Calu3 (cell line): ENCODE results near the gene RFTN2. TPM values are rescaled to one million over a fixed set of nuclear protein-coding genes. Genes with fewer than 3 reads are reported as not detected.

ENCODE experiments used
- BruUV-seq: library from RNA; stranded (reverse); fragments of 400-500 nt; replicated peaks from 2 replicates; lab custom pipeline; 2021; lab: Mats Ljungman, UMichigan
- CTCF ChIA-PET: fragments of 300-600 bp; sonication (Branson Sonifier 250); formaldehyde crosslinking; loops from one replicate; lab custom pipeline; 2022; ENCODE audit warnings: antibody characterized with exemption; lab: Charles Lee
- DNase-seq: peaks from one replicate; pipeline ENCODE4 v3.0.0; 2022
- H3K27ac Mint-ChIP-seq: one replicate; pipeline ENCODE4 v1.8.0; 2022; ENCODE audit warnings: mixed read lengths; ENCODE audit not compliant: unreplicated experiment
- H3K27me3 Mint-ChIP-seq: one replicate; pipeline ENCODE4 v1.8.0; 2022; ENCODE audit warnings: mixed read lengths; ENCODE audit not compliant: unreplicated experiment
- H3K36me3 Mint-ChIP-seq: one replicate; pipeline ENCODE4 v1.8.0; 2022; ENCODE audit warnings: mild to moderate bottlenecking, moderate library complexity, mixed read lengths; ENCODE audit not compliant: insufficient read depth, unreplicated experiment
- H3K4me1 Mint-ChIP-seq: one replicate; pipeline ENCODE4 v1.8.0; 2022; ENCODE audit warnings: mild to moderate bottlenecking, low read depth, mixed read lengths; ENCODE audit not compliant: unreplicated experiment
- H3K4me3 Mint-ChIP-seq: one replicate; pipeline ENCODE4 v1.8.0; 2022; ENCODE audit warnings: mild to moderate bottlenecking, low read depth, moderate library complexity, mixed read lengths; ENCODE audit not compliant: unreplicated experiment
- H3K9me3 Mint-ChIP-seq: one replicate; pipeline ENCODE4 v1.8.0; 2022; ENCODE audit warnings: low read depth, mixed read lengths; ENCODE audit not compliant: unreplicated experiment
- intact Hi-C: fragments of 100-400 bp; cut with micrococcal nuclease; formaldehyde crosslinking; loops from one replicate; pipeline ENCODE4 v1.10.0; 2022; ENCODE audit not compliant: unreplicated experiment
- total RNA-seq: library from RNA; stranded (reverse); gene quantifications from 2 replicates; pipeline ENCODE4 v1.2.3, GENCODE V29; 2022
- TF ChIP-seq, protein P1 (sequence below): fragments of 200-600 bp; IDR thresholded peaks from one replicate; pipeline ENCODE4 v1.8.0; 2022; ENCODE audit warnings: antibody characterized with exemption; ENCODE audit not compliant: unreplicated experiment

Gene RFTN2
- total RNA-seq, 1 experiment from 2014 or later, result 0.05 TPM

DNA sequence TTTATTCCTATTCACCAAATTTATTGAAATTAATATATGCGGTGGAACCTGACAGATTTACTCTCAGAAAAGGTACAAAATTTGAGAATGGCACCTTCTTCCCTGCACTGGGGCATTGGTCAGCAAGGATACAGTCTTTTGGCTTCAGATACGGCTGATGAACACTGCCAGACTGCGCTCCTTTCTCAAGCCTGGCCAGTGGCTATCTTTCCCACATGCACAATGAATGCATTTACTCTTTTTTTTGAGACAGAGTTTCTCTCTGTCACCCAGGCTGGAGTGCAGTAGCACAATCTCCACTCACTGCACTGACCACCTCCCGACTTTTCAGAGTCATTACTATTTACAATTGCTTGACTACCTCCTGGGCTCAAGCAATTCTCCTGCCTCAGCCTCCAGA, 97.9 kb downstream of the RFTN2 start:
- Mint-ChIP-seq H3K36me3 (peaks cover 11% of the 10 kb centered on the region), H3K27ac (no peak overlapping the region), H3K4me3 (no peak overlapping the region), H3K4me1 (no peaks in the 10 kb centered on the region), H3K27me3 (no peaks in the 10 kb centered on the region), H3K9me3 (peaks cover 5% of the 10 kb centered on the region)
- intact Hi-C loops, result no loop called here
- no TSS peak for BruUV-seq
- CTCF ChIA-PET, result no interaction called here
- DNase-seq, result no peak
- TF ChIP-seq, protein P1, sequence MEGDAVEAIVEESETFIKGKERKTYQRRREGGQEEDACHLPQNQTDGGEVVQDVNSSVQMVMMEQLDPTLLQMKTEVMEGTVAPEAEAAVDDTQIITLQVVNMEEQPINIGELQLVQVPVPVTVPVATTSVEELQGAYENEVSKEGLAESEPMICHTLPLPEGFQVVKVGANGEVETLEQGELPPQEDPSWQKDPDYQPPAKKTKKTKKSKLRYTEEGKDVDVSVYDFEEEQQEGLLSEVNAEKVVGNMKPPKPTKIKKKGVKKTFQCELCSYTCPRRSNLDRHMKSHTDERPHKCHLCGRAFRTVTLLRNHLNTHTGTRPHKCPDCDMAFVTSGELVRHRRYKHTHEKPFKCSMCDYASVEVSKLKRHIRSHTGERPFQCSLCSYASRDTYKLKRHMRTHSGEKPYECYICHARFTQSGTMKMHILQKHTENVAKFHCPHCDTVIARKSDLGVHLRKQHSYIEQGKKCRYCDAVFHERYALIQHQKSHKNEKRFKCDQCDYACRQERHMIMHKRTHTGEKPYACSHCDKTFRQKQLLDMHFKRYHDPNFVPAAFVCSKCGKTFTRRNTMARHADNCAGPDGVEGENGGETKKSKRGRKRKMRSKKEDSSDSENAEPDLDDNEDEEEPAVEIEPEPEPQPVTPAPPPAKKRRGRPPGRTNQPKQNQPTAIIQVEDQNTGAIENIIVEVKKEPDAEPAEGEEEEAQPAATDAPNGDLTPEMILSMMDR, result no peak

DNA sequence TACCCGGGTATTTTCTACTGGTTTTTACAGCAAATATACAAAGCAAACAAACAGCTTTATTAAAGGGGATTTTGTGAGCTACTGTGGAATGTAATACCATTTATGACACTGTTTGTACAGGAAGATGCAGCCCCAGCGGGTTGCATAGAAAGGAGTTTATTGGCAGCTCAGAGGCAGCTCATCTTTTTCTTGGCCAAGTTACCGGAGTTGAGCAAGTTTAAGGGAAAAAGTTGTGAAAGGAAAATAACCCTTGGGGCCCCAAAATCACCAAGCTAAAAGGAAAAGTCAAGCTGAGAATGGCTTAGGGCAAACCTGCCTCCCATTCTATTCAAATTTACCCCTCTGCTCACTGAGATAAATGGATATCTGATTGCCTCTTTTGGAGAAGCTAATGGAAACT, 98.8 kb downstream of the RFTN2 start:
- no peaks in the 10 kb centered on the region for H3K4me1 Mint-ChIP-seq
- intact Hi-C loops, result no loop called here
- BruUV-seq, result no TSS peak
- CTCF ChIA-PET, result interaction anchor here (0.6 to 0.9 kb wide), 2 partner anchors 23 to 562 kb away, joined by 3 to 5 read pairs; no protein-coding TSS in a partner anchor
- H3K27me3 Mint-ChIP-seq, result no peaks in the 10 kb centered on the region
- no peak overlapping the region for H3K4me3 Mint-ChIP-seq
- H3K27ac Mint-ChIP-seq, result no peak overlapping the region
- H3K9me3 Mint-ChIP-seq, result peaks cover 5% of the 10 kb centered on the region
- H3K36me3 Mint-ChIP-seq, result peaks cover 17% of the 10 kb centered on the region
- TF ChIP-seq, protein P1, result no peak
- no peak for DNase-seq

DNA sequence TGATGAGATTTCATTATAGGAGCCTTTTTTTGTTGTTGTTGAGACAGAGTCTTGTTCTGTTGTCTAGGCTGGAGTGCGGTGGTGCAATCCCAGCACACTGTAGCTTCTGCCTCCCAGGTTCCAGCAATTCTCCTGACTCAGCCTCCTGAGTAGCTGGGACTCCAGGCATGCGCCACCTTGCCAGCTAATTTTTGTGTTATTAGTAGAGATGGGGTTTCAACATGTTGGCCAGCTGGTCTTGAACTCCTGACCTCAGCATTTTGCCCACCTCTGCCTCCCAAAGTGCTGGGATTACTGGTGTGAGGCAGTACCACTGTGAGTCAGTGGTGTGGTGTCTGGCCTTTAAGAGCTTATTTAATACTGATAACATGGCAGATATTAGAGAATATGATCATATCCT, 99.4 kb downstream of the RFTN2 start:
- BruUV-seq, result no TSS peak
- intact Hi-C loops, result no loop called here
- no peaks in the 10 kb centered on the region for H3K4me1 Mint-ChIP-seq
- TF ChIP-seq, protein P1, result no peak
- no peak for DNase-seq
- H3K4me3 Mint-ChIP-seq, result no peak overlapping the region
- peaks cover 20% of the 10 kb centered on the region for H3K36me3 Mint-ChIP-seq
- CTCF ChIA-PET, result interaction anchor here (0.9 kb wide), 1 partner anchor 24 kb away, joined by 3 read pairs; no protein-coding TSS in a partner anchor
- H3K27me3 Mint-ChIP-seq, result no peaks in the 10 kb centered on the region
- peaks cover 5% of the 10 kb centered on the region for H3K9me3 Mint-ChIP-seq
- H3K27ac Mint-ChIP-seq, result no peak overlapping the region

DNA sequence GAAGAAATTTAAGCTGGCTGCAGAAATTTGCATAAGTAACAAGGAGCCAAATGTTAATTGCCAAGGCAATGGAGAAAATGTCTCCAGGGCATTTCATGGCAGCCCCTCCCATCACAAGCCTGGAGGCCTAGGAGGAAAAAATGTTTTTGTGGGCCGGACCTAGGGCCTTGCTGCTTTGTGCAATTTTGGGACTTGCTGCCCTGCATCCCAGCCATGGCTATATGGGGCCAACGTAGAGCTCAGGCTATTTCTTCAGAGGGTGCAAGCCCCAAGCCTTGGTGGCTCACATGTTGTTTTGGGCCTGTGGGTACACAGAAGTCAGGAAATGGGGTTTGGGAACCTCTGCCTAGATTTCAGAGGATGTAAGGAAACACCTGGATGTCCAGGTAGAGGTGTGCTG, 101.8 kb downstream of the RFTN2 start:
- Mint-ChIP-seq H3K27ac (no peak overlapping the region), H3K27me3 (no peaks in the 10 kb centered on the region), H3K36me3 (peaks cover 20% of the 10 kb centered on the region), H3K4me3 (no peak overlapping the region), H3K9me3 (peaks cover 5% of the 10 kb centered on the region), H3K4me1 (no peaks in the 10 kb centered on the region)
- no TSS peak for BruUV-seq
- intact Hi-C loops, result no loop called here
- CTCF ChIA-PET, result no interaction called here
- TF ChIP-seq, protein P1, result no peak
- no peak for DNase-seq
